NCI-H82 (cell line): ENCODE measurements around the gene MED13.
A peak's percentile ranks its signal among the peaks of the same experiment; 100 is the strongest.
"Not testable (repeated sequence)": the region's sequence is repeated elsewhere in the genome, so short reads cannot be mapped to it uniquely, and the experiment has no call there.

Experiments used
- DNase-seq: peaks from one replicate; lab custom pipeline; 2025; lab: John Stamatoyannopoulos, UW

The MED13 gene

DNA sequence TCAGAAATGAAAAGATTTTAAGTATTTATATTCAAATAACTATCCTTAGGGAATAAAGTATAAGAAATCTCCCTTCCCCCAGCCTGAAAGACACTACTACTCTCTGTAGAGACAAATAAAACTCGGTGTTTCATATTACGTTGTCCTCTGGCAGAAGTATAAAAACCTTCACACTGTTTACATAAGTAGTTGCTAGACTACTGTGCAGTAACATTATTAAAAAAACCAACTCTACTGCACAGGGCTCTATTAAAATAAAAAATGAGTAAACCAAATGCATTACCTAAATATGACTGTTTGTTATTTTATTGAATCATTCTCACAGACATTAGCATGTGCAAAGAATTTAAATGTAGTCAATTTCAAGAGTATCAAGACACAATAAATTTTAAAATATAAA is 67.4 kb downstream of the MED13 start:
- no peak for DNase-seq

GRCh38 chr17:61996916-61997605 is 68.0 kb downstream of the MED13 start:
- DNase-seq = no peak

DNA sequence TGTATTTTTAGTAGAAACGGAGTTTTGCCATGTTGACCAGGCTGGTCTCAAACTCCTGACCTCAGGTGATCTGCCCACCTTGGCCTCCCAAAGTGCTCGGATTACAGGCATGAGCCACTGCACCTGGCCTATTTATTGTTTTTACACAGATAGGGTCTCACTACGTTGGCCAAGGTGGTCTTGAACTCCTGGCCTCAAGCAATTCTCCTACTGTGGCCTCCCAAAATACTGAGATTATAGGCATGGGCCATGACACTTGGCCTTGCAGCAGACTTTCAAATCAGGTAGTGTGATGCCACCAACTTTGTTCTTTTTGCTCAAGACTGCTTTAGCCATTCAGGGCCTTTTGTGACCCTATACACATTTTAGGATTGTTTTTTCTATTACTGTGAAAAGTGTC is 75.6 kb downstream of the MED13 start:
- DNase-seq = no peak

GRCh38 chr17:61986898-61987297 is 78.2 kb downstream of the MED13 start:
- peak; percentile 14 for DNase-seq

DNA sequence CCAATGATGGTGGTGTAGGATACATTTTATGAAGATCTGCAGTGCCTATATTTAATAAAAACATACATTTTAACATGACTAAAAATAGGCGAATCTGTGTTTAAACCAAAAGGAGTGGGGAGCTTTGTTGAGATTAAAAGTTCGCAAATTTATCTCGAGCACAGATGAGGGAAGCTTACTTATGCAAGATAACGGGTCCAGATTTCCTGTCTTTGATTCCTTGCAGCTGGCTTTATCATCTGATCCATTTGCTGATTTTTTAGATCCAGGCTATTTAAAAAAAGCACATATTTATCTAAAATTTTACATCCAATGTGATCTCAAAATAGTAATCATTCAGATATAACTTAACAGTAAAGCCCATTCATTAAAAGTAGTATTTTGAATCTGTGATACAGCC is 80.3 kb downstream of the MED13 start:
- no peak for DNase-seq

GRCh38 chr17:61981323-61981722 is 83.8 kb downstream of the MED13 start:
- no peak for DNase-seq

- no peak for DNase-seq
Measured at GRCh38 chr17:61980535-61980934, 84.5 kb downstream of the MED13 start.

GRCh38 chr17:61974115-61974514 is 91.0 kb downstream of the MED13 start:
- DNase-seq = no peak

GRCh38 chr17:61972311-61972710 is 92.8 kb downstream of the MED13 start:
- DNase-seq = no peak

DNA sequence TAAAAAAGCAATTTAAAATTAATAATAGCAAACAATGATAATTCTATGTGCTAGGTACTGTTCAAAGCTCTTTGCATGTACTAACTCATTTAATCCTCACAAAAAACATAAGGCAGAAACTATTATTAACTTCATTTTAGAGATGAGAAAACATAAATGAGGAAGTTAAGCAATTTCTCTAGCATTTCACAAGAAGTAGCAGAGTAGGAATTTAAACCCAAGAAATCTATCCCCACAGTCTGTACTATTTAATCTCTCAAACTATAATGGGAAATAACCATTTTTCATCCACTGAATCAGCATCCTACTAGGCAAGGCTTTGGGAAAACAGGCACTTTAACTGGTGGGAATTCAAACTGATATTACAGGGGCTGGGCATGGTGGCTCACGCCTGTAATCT is 95.0 kb downstream of the MED13 start:
- no peak for DNase-seq

GRCh38 chr17:61968757-61969156 is 96.3 kb downstream of the MED13 start:
- no peak for DNase-seq

- DNase-seq = no peak
Measured at GRCh38 chr17:61967729-61968128, 97.3 kb downstream of the MED13 start.

- no peak for DNase-seq
Measured at GRCh38 chr17:61966191-61966590, 98.9 kb downstream of the MED13 start.

- DNase-seq = no peak
Measured at GRCh38 chr17:61955619-61956018, 109.5 kb downstream of the MED13 start.

DNA sequence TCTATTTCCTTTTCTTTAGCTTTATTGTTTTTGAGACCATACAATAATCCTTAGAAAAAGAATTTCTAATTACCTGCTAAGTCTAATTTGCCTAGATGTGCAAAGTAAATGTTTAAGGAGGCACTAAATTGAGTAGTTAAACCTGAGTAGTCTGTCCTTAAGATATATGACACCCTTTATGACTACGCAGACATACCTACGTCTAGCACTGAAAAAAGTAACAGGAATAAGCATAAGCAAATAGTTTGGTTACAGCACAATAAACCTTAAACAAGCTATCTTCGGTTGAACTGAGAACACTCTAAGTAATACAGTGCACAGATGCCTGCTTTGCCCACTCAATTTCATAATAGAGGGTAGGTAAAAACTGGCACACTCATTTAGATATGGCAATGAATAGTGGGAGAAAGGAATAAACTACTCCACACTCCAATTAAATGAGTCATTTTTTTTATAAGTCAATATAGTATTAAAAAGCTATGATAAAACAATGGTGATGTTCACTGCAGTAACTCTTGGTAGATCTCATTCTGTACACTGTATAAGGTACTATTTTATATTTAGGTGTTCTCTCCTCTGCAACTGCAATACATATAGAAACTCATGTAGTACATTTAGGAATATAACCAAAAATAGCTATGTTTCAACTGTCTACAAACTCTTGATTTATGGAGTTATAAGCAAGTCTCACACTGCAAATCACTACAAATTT is 117.6 kb downstream of the MED13 start:
- no peak for DNase-seq

DNA sequence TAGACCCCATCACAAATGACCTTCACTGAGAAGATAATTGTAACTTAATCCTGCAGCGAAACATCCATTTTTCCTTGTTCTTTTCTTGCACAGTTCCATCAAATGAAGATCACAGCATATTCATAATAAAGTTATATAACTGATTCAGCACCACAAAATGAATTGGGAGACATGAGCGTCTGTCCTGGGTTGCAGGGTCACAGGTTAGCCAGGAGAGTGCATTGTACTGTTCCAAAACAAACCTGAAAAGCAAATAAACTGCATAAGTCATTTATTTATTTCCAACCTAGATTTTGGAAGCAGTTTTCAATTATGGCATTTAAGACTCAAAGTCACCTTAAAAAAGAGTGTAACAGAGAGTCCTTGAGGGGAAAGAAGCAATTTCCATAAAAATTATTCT is 118.7 kb downstream of the MED13 start:
- DNase-seq = no peak

DNA sequence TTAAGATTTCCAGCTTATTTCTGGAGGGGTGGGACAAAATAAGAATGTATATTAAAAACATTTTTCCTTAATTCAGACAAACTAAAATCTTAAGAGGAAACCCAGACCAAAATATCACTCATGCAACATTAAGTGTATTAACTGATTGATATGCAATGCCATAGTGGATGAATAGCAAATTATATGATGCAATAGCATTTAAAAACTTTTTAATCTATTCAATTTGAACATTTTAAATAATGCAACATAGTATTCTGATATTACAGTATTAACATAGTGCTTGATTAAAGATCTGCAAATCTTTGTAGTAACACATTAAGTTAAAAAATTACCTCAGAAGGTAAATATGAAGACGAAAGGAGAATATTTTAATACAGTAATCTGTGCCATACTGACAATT is 122.0 kb downstream of the MED13 start:
- no peak for DNase-seq

GRCh38 chr17:61942085-61942484 is 123.0 kb downstream of the MED13 start:
- no peak for DNase-seq

GRCh38 chr17:61928101-61928436 is 137.0 kb downstream of the MED13 start:
- no peak for DNase-seq

DNA sequence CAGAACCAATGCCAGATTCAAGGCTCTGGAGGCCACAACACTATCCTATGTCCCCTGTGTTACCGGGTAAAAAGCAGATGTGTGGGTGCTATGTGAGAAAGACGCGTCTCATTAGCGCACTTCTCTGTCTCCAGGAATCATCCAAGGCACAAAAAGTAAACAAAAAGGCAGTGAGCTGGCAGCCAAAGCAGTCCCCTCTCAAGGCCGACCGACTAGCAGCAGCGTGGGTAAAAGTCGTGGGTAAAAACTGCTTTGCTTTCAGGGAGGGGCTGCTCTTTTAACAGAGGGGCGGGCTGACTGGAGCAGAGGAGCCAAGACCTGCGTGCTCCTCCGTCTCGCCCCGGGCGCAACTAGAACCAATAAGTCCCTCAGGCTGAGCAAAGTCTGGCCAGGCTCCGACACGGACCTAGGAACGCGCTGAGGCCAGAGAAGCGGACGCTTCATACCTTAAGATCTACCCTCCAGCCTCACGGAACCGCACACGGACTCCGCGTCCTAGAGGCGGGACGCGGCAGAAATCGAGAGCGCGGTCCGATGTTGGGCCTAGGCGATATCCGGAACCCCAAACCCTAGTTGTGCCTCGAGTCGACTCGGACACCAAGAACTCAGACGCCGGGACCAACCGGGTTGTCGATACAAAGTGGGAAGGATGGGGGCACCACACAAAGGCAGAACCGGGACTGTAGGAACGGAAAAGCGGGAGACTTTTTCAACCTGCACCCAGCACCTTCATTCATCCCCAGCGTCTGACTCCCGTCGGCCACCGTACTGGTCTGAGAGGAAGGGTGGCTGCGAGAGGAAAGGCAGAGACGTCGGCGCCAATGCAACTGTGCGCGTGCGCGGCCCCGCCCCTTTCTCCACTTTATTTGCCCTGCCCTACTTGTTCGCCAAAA is 137.6 kb downstream of the MED13 start, which contains the start of gene INTS2:
Gene INTS2, minus strand, starts transcription at position 775 of the 893 bp plus-strand sequence. CDS start 1,338 bp downstream, outside the sequence.
- peak; percentile 98 for DNase-seq

- DNase-seq = no peak
Measured at GRCh38 chr17:61926826-61927207, 138.3 kb downstream of the MED13 start.

GRCh38 chr17:61915162-61915561 is 149.9 kb downstream of the MED13 start:
- not testable (repeated sequence) for DNase-seq
